ENCODE measurements around the gene ARHGEF10L. TPM values are rescaled to one million over a fixed set of nuclear protein-coding genes. Genes with fewer than 3 reads are reported as not detected.

Gene ARHGEF10L
- total RNA-seq, 4 donors from 2014 or later: 30.0 to 61.4 (median 44.7) TPM

- Histone ChIP-seq H3K36me3 (peaks cover 0 to 9% (median 0%) of the 10 kb centered on the region in 3 donors), H3K9me3 (no peaks in the 10 kb centered on the region), H3K27ac (peak overlapping the region; percentile 81 to 92 (median 88)), H3K4me1 (peaks cover 36 to 90% (median 57%) of the 10 kb centered on the region in 3 donors), H3K4me3 (no peak overlapping the region), H3K27me3 (no peaks in the 10 kb centered on the region)
- WGBS, 2 donors: 40 to 54% methylated on average over 14 of the region's 15 CpGs
- DNase-seq: no peak
- no peak for TF ChIP-seq POLR2A (IDR thresholded peaks at IDR 0.05)
- no peak for TF ChIP-seq CTCF (IDR thresholded peaks at IDR 0.05)
- intact Hi-C loops (cut with DNase I): no loop called here
Observed at GRCh38 chr1:17550729-17551584, 11.5 kb downstream of the ARHGEF10L start.

DNA sequence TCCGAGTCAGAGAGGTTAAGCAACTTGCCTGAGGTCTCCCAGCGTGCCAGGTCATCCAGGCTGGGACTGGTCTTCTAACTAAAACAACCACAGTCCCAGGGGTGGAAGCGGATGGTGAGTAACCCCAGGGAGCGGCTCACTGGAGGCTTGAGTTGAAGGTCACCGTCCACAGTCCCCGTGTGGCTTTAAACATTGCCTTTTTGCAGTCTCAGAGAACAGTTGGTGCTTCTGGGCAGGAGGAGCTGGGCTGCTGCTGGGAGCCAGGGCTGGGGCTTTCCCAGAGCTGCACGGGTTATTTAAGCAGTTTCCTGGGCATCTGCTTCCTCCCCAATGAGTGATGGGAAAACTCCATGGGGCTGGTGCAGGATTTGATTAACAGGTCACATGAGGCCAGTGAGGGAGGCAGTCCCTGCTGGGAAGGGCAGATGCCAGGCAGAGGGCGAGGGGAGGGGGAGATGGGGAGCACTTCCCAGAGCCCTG, 12.3 kb downstream of the ARHGEF10L start:
- intact Hi-C loops (cut with DNase I): no loop called here
- H3K4me3 ChIP-seq: no peak overlapping the region
- no peaks in the 10 kb centered on the region for H3K9me3 ChIP-seq
- DNase-seq: no peak
- H3K4me1 ChIP-seq: peaks cover 31 to 86% (median 52%) of the 10 kb centered on the region in 3 donors
- 5 to 21% methylated on average over 4 to 8 of the region's 8 CpGs for WGBS, 2 donors
- no peaks in the 10 kb centered on the region for H3K27me3 ChIP-seq
- no peak for TF ChIP-seq CTCF (IDR thresholded peaks at IDR 0.05)
- no peak for TF ChIP-seq POLR2A (IDR thresholded peaks at IDR 0.05)
- peaks cover 0 to 9% (median 0%) of the 10 kb centered on the region in 3 donors for H3K36me3 ChIP-seq
- H3K27ac ChIP-seq: peak overlapping the region; percentile 81 to 92 (median 88)

GRCh38 chr1:17553975-17554700, 14.6 kb downstream of the ARHGEF10L start:
- H3K4me1 ChIP-seq: peaks cover 33 to 81% (median 54%) of the 10 kb centered on the region in 3 donors
- intact Hi-C loops (cut with DNase I): no loop called here
- no peak overlapping the region for H3K4me3 ChIP-seq
- peaks cover 0 to 10% (median 0%) of the 10 kb centered on the region in 3 donors for H3K36me3 ChIP-seq
- no peak for DNase-seq
- WGBS, 2 donors: 34 to 38% methylated on average over 3 to 7 of the region's 8 CpGs
- H3K9me3 ChIP-seq: no peaks in the 10 kb centered on the region
- H3K27me3 ChIP-seq: no peaks in the 10 kb centered on the region
- peak overlapping the region; percentile 81 to 92 (median 88) for H3K27ac ChIP-seq
- no peak for TF ChIP-seq POLR2A (IDR thresholded peaks at IDR 0.05)
- no peak for TF ChIP-seq CTCF (IDR thresholded peaks at IDR 0.05)

DNA sequence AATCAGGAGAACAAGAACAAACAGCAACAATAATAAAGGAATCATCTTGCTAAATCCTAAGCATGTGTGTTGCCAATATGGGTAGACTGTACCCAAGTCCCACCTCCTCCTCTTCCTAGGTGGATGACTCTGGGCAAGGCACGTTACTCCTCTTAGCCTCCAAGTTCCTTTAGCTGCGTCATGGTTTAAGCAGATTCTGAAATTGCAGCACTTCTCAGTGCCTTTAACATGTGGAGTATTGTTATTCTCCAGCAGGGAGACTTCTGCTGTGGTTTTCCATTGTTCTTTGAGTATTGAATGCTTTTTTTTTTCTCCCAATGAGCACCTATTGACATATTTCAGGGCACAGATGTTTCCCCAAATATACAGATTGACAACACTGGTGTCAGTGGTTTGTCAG, 15.5 kb downstream of the ARHGEF10L start:
- Histone ChIP-seq H3K27me3 (no peaks in the 10 kb centered on the region), H3K27ac (peak overlapping the region; percentile 81 to 92 (median 88)), H3K4me1 (peaks cover 41 to 81% (median 63%) of the 10 kb centered on the region in 3 donors), H3K36me3 (peaks cover 0 to 5% (median 0%) of the 10 kb centered on the region in 3 donors), H3K4me3 (no peak overlapping the region), H3K9me3 (no peaks in the 10 kb centered on the region)
- intact Hi-C loops (cut with DNase I): no loop called here
- no peak for TF ChIP-seq CTCF (IDR thresholded peaks at IDR 0.05)
- DNase-seq: no peak
- WGBS, 2 donors: 47 to 78% methylated on average over 2 of the region's 2 CpGs

DNA sequence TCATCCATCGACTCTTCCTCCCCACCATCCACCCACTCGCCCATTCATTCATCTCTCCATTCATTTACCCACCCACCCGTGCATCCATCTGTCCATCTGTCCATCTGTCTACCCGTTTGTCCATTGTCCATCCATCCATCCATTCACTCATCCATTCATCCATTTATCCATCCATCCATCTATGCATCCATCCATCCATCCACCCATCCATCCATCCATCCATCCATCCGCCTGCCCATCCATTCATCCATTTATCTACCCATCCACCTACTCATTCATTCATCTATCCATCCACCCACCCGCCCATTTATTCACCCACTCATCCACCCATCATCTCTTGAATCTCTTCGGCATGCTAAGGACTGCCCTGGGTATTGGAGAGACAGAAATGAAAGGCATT, 18.5 kb downstream of the ARHGEF10L start:
- intact Hi-C loops (cut with DNase I): no loop called here
- Histone ChIP-seq H3K27ac (peak overlapping the region; percentile 78 to 96 (median 93)), H3K9me3 (no peaks in the 10 kb centered on the region), H3K4me1 (peaks cover 40 to 81% (median 68%) of the 10 kb centered on the region in 3 donors), H3K27me3 (no peaks in the 10 kb centered on the region), H3K36me3 (peaks cover 0 to 5% (median 0%) of the 10 kb centered on the region in 3 donors), H3K4me3 (no peak overlapping the region)
- 87% methylated on average over 6 to 7 of the region's 7 CpGs for WGBS, 2 donors
- no peak for DNase-seq
- TF ChIP-seq CTCF (IDR thresholded peaks at IDR 0.05) (no peak), POLR2A (IDR thresholded peaks at IDR 0.05) (no peak)
